ENCODE results near the gene NLN. TPM values are rescaled to one million over a fixed set of nuclear protein-coding genes. Genes with fewer than 3 reads are reported as not detected.

NLN gene
- total RNA-seq, 1 donor from 2014 or later, result 12.4 TPM

GRCh38 chr5:65695162-65695755, 26.7 kb upstream of the NLN start:
- no peak overlapping the region for H3K4me3 ChIP-seq
- peaks cover 5% of the 10 kb centered on the region for H3K36me3 ChIP-seq
- no peak overlapping the region for H3K27ac ChIP-seq (replicated peaks)
- peaks cover 10% of the 10 kb centered on the region for H3K4me1 ChIP-seq
- TF ChIP-seq, protein P1, sequence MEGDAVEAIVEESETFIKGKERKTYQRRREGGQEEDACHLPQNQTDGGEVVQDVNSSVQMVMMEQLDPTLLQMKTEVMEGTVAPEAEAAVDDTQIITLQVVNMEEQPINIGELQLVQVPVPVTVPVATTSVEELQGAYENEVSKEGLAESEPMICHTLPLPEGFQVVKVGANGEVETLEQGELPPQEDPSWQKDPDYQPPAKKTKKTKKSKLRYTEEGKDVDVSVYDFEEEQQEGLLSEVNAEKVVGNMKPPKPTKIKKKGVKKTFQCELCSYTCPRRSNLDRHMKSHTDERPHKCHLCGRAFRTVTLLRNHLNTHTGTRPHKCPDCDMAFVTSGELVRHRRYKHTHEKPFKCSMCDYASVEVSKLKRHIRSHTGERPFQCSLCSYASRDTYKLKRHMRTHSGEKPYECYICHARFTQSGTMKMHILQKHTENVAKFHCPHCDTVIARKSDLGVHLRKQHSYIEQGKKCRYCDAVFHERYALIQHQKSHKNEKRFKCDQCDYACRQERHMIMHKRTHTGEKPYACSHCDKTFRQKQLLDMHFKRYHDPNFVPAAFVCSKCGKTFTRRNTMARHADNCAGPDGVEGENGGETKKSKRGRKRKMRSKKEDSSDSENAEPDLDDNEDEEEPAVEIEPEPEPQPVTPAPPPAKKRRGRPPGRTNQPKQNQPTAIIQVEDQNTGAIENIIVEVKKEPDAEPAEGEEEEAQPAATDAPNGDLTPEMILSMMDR (IDR thresholded peaks at IDR 0.05; ENCODE audit: borderline replicate concordance), result no peak
- no peak for DNase-seq
- intact Hi-C loops (cut with micrococcal nuclease), result no loop called here
- H3K27me3 ChIP-seq (ENCODE audit: low read depth), result no peaks in the 10 kb centered on the region
- no peaks in the 10 kb centered on the region for H3K9me3 ChIP-seq (replicated peaks)

GRCh38 chr5:65695896-65696295, 26.1 kb upstream of the NLN start:
- Histone ChIP-seq H3K4me3 (no peak overlapping the region), H3K9me3 (replicated peaks) (no peaks in the 10 kb centered on the region), H3K27ac (replicated peaks) (no peak overlapping the region), H3K27me3 (ENCODE audit: low read depth) (no peaks in the 10 kb centered on the region), H3K4me1 (peaks cover 10% of the 10 kb centered on the region), H3K36me3 (peaks cover 4% of the 10 kb centered on the region)
- TF ChIP-seq, protein P1 (IDR thresholded peaks at IDR 0.05; ENCODE audit: borderline replicate concordance), result no peak
- no peak for DNase-seq
- intact Hi-C loops (cut with micrococcal nuclease), result no loop called here

DNA sequence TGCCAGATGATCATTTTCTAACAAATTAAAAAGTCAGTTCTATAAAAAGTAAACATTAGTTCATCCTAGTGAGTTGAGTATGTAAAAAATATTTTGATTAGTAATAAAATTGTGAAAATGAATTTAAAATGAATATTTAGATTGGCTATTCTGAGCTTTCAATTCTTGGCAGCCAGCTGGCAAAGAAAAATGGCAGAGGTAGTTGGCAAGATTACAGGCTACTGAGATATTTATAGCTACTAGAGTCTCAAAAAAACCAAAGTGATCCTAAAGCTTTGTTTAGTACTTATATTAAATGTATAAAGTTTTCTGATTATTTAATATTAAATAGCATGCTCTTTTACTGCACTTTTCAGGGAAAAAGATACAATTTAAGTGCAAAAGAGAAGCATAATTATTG, 25.1 kb upstream of the NLN start:
- H3K36me3 ChIP-seq, result peaks cover 10% of the 10 kb centered on the region
- H3K27me3 ChIP-seq (ENCODE audit: low read depth), result no peaks in the 10 kb centered on the region
- H3K4me1 ChIP-seq, result peaks cover 10% of the 10 kb centered on the region
- TF ChIP-seq, protein P1 (IDR thresholded peaks at IDR 0.05; ENCODE audit: borderline replicate concordance), result no peak
- H3K27ac ChIP-seq (replicated peaks), result peak overlapping the region; percentile 6
- no peak for DNase-seq
- H3K4me3 ChIP-seq, result no peak overlapping the region
- no peaks in the 10 kb centered on the region for H3K9me3 ChIP-seq (replicated peaks)
- intact Hi-C loops (cut with micrococcal nuclease), result no loop called here

DNA sequence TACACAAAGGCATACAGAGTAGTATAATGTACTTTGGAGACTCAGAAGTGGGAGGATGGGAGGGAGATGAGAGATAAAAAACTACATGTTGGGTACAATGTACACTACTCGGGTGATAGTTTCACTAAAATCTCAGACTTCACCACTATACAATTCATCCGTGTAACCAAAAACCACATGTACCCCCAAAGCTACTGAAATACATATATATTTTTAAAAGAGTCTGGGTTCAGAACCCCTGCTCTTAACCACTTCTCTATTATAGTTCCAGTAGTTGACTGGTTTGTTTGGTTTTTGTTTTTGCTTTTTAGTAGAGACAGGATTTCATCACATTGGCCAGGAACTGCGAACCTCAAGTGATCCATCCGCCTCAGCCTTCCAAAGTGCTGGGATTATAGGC, 22.7 kb upstream of the NLN start:
- DNase-seq, result no peak
- Histone ChIP-seq H3K27me3 (ENCODE audit: low read depth) (no peaks in the 10 kb centered on the region), H3K36me3 (peaks cover 28% of the 10 kb centered on the region), H3K4me3 (no peak overlapping the region), H3K9me3 (replicated peaks) (no peaks in the 10 kb centered on the region), H3K27ac (replicated peaks) (no peak overlapping the region), H3K4me1 (peaks cover 10% of the 10 kb centered on the region)
- TF ChIP-seq, protein P1 (IDR thresholded peaks at IDR 0.05; ENCODE audit: borderline replicate concordance), result no peak
- intact Hi-C loops (cut with micrococcal nuclease), result no loop called here

DNA sequence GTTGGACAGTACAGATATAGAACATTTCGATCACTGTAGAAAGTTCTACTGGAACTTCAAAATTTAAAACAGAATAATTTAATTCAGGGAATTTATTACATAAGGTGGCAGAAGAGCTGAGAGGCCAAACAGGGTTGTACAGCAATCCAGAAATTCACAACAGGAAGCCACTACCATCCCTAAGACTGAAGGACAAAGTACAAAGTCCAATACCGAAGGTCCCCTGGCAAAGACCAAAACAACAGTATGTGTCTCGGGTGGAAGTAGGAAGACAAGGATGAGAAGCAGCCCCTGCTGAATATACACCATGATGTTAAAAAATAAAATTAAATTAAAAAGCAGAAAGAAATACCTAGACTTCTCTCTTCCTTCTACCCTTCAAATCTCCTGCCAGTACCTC, 20.0 kb upstream of the NLN start:
- H3K9me3 ChIP-seq (replicated peaks), result no peaks in the 10 kb centered on the region
- no peaks in the 10 kb centered on the region for H3K4me1 ChIP-seq
- no peak for DNase-seq
- H3K27me3 ChIP-seq (ENCODE audit: low read depth), result no peaks in the 10 kb centered on the region
- intact Hi-C loops (cut with micrococcal nuclease), result no loop called here
- H3K27ac ChIP-seq (replicated peaks), result no peak overlapping the region
- peaks cover 31% of the 10 kb centered on the region for H3K36me3 ChIP-seq
- no peak overlapping the region for H3K4me3 ChIP-seq
- TF ChIP-seq, protein P1 (IDR thresholded peaks at IDR 0.05; ENCODE audit: borderline replicate concordance), result no peak
